GM19193 (cell line): ENCODE results near the gene F2RL2.

Experiments
- POLR2A ChIP-seq: IDR thresholded peaks from 4 replicates; pipeline ENCODE4 v1.6.1; 2011; ENCODE audit not compliant: insufficient read depth, insufficient read length; ENCODE audit errors: extremely low read depth

Gene F2RL2

DNA sequence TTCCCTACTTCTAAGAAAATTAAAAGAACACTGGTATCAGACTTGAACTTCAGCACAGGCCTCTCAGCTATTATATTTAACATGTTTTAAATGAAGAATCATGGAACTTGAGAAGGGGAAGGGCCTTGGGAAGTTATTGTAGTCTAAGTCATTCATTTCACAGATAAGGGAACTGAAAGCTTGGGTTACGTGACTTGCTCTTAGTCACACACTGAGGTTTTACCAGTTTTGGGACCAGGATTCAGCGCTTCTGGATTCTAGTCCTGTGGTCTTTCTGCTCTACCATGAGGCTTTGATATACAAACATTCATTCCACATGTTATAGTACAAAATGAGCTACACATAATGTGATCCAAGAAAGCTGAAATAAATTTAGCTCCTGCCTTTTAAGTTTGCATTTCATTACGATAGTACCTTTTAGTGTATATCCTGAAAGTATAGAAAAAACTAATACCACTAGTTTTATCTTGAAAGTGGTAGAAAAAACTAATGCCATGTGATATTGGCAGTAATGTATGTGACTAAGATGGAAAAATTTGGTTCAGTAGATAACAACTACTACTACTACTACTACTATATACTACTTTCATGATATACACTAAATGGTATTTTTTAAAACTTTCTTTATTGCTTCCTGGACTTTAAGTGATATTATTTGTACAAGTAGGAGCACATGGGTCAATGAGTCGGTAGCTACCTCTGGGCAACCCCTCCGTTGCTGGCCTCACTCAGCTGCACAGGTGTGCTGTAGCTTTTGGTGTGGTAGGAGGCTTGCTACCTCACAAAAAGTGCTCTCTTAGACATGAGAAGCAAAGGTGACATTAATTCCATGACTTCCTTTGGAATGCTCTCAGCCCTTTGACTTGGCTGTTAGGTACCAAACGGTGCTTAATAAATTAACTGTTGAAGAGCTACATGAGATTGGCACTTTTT is 40.7 kb downstream of the F2RL2 start:
- TF ChIP-seq POLR2A = no peak

DNA sequence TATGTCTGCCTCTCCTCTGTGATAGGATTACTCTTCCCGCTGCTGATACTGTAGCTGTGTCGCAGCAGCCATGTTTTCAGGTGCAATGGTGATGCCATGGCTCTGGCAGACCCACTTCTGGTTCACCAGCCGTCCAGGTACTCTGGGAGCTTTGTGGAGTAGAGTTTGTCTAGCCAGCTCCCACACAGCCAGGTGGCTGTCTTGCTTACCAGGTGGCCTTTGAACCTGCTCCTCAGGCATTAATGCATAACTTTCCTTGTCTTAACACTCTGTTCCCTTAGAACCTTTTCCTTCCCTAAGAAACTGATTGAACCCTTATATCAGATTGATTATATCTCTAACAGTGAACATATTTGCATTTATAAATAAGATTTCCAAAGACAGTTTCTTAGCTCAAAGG is 42.2 kb downstream of the F2RL2 start:
- no peak for TF ChIP-seq POLR2A

DNA sequence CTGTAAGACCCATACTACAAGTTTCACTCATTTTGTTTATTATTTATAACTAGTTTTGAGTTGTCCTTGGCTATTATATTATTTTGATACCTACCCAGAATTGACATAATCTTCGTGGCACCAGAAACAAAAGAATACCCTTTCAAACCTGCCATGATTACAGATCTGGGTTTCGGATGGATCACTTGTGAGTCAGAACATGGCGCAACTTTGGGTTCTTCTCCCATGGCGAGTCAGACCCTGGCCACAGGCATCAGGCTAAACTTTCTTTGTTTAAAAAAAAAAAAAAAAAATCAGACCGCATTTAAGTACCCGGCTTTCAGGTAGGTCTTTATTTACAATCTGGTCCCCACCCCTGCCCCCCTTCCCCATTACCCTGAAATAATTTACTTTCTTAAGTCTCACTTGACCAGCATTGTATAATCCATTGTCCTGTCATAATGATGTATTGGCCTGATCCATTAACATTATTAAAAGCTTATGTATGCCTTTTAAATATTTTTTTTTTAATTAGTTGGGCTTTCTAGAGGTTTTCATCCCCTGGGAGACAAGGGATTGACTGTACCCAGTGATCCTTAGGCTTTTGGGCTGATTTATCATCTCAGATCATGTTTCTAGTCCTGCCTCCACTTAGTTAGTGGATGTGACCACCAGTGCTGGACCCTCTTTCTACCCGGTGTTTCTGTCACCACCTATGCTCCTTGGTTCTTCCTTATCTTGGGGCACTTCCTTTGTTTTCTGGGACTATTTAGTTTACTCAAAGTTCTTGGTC is 43.9 kb downstream of the F2RL2 start:
- no peak for TF ChIP-seq POLR2A

DNA sequence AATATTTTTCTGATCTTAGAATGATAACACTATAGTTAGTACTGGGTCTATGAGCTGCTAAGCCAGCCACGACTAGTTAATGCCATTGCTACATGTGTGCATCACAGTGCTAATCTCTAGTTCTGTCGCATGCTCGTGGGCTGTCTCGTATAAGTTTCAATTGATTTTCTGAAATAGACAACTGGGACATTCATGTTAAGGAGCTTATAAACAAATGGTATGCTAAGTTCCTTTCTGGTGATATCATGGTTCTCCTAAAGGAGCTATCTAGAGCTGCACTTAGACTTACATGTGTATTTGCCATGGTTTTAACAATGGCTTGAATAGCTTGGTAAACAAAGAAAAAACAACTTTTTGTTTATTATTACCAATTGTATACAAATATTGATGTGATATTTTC is 46.2 kb downstream of the F2RL2 start:
- TF ChIP-seq POLR2A = no peak

DNA sequence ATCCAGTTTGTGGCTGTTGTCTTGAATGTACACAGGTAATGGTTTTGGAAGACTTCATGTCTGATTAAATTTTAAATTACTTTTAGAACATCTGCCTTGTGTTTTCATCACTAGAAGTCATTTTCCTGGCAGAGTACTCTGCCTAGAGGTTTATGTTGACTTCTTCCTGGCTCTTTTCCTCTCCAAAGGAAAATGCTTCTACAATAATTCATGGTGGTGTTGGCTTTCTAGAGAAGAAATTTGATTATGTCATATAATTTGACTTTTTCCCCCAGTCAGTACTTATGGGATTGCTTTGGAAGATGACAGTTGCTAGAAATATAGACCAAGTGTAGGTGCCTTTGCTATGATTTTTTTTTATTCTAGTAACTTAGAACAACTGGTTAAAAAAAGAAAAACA is 46.8 kb downstream of the F2RL2 start:
- no peak for TF ChIP-seq POLR2A

DNA sequence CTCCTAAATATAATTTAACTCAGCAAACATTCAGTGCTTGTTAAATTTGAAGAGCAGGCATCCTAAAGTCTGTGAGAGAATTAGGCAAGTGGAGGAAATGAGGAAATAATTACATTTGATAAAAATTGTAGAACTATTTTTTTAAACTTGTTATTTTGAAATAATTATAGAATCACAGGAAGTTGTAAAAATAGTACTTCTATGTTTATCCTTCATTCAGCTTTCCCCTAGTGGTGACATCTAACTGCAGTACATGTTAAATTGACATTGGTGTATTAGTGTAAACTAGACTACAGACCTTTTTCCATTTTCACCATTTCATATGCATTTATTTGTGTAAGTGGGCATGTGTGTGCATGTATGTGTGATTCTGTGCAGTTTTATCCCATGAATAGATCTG is 51.6 kb downstream of the F2RL2 start:
- TF ChIP-seq POLR2A = no peak

DNA sequence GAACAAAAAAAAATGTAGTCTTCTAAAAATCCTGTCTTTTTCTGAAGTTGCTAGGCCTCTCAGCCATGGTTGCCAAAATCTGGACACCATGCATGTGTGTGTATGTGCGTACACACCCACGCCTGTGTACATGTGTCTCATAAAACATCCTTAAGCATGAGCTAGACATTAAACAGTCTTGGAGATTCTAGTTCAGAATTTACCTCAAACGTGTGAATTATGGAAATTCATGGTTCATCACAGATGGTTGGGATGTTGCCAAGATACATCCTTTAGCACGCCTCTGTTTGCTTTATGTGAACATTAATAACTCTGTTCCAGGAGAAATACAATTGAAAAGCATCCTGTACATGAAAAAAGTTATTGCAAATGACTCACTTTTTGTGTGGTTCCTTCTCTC is 53.0 kb downstream of the F2RL2 start:
- TF ChIP-seq POLR2A = no peak
